Tibial artery (tissue), 4 donors: ENCODE data around the gene RPA1.

ENCODE experiments used
- DNase-seq, 2 donors: peaks; one replicate each; pipeline ENCODE4 v3.0.0-alpha.2; 2019
- H3K27ac ChIP-seq, 2 donors: fragments of 200-600 bp; sonication (generic) in 1 of 2; 1 replicate in 1 of 2; 2 replicates in 1 of 2; pipeline ENCODE4 v1.5.1; 2018 to 2019; ENCODE audit warnings: mild to moderate bottlenecking in 1 of 2
- H3K27me3 ChIP-seq, 2 donors: fragments of 200-600 bp; sonication (generic) in 1 of 2; one replicate each; pipeline versions ENCODE4 v1.5.1 to v1.6.0; 2016 to 2019
- H3K36me3 ChIP-seq, 3 donors: fragments of 200-600 bp; sonication (generic) in 2 of 3; one replicate each; pipeline ENCODE4 v1.5.1; 2016 to 2019; ENCODE audit warnings: mild to moderate bottlenecking in 2 of 3
- H3K4me1 ChIP-seq, 4 donors: fragments of 200-600 bp; sonication (generic) in 2 of 4; 1 replicate in 3 of 4; 2 replicates in 1 of 4; pipeline ENCODE4 v1.5.1; 2016 to 2019
- H3K4me3 ChIP-seq, 2 donors: fragments of 200-600 bp; sonication (generic) in 1 of 2; 1 replicate in 1 of 2; 2 replicates in 1 of 2; pipeline ENCODE4 v1.5.1; 2018 to 2019; ENCODE audit warnings: mild to moderate bottlenecking in 2 of 2
- H3K9me3 ChIP-seq, 3 donors: fragments of 200-600 bp; sonication (generic) in 1 of 3; one replicate each; pipeline ENCODE4 v1.5.1; 2016 to 2019
- CTCF ChIP-seq, 2 experiments: fragments of 200-600 bp in 1 of 2; fragments of 450-650 bp in 1 of 2; IDR thresholded peaks; one replicate each; pipeline ENCODE4 v1.5.1; 2017 to 2019; ENCODE audit warnings: antibody characterized with exemption in 2 of 2, mild to moderate bottlenecking in 1 of 2, moderate library complexity in 1 of 2
- intact Hi-C: fragments of 100-400 bp; cut with DNase I; formaldehyde crosslinking; loops from one replicate; pipeline ENCODE4 v1.15.0; 2023; ENCODE audit warnings: low total_unique reads

Gene RPA1

GRCh38 chr17:1878419-1879121 is 48.8 kb downstream of the RPA1 start:
- DNase-seq = no peak
- no peaks in the 10 kb centered on the region for H3K27me3 ChIP-seq
- no peak overlapping the region for H3K27ac ChIP-seq
- no peaks in the 10 kb centered on the region for H3K9me3 ChIP-seq
- no peak overlapping the region for H3K4me3 ChIP-seq
- intact Hi-C loops = no loop called here
- peaks cover 63 to 99% (median 92%) of the 10 kb centered on the region in 3 donors for H3K36me3 ChIP-seq
- no peaks in the 10 kb centered on the region for H3K4me1 ChIP-seq
- no peak for TF ChIP-seq CTCF (IDR thresholded peaks at IDR 0.05)

- Histone ChIP-seq H3K27ac (no peak overlapping the region), H3K36me3 (peaks cover 74 to 100% (median 96%) of the 10 kb centered on the region in 3 donors)
- no peak for TF ChIP-seq CTCF (IDR thresholded peaks at IDR 0.05)
These were observed 51.2 kb downstream of the RPA1 start for GRCh38 chr17:1880851-1881630.

DNA sequence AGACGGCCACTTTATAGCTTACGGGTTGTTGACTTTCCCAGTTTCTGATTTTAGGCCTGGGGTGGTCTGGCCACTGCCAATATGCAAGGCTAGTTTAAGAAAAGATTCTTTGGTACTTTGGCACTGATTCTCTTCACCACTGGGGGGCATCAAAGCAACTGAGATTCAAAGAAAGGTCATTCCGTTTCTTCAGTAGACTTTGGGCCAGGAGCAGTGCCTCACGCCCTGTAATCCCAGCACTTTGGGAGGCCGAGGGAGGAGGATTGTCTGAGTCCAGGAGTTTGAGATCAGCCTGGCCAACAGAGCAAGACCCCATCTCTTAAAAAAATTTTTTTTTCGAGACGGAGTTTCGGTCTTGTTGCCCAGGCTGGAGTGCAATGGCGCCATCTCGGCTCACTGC is 53.0 kb downstream of the RPA1 start:
- intact Hi-C loops = no loop called here
- H3K4me1 ChIP-seq = no peaks in the 10 kb centered on the region
- no peak for DNase-seq
- H3K9me3 ChIP-seq = no peaks in the 10 kb centered on the region
- H3K27me3 ChIP-seq = no peaks in the 10 kb centered on the region
- H3K36me3 ChIP-seq = peaks cover 79 to 100% (median 96%) of the 10 kb centered on the region in 3 donors
- no peak overlapping the region for H3K4me3 ChIP-seq
- TF ChIP-seq CTCF (IDR thresholded peaks at IDR 0.05) = peak; percentile 34 to 37
- no peak overlapping the region for H3K27ac ChIP-seq

More at GRCh38 chr17:1880851-1881630, 51.2 kb downstream of the RPA1 start:
- H3K4me3 ChIP-seq = no peak overlapping the region
- DNase-seq = no peak
- intact Hi-C loops = no loop called here
- no peaks in the 10 kb centered on the region for H3K9me3 ChIP-seq
- H3K4me1 ChIP-seq = no peaks in the 10 kb centered on the region
- no peaks in the 10 kb centered on the region for H3K27me3 ChIP-seq

GRCh38 chr17:1883536-1883935 is 53.7 kb downstream of the RPA1 start:
- Histone ChIP-seq H3K27me3 (no peaks in the 10 kb centered on the region), H3K4me3 (no peak overlapping the region), H3K36me3 (peaks cover 78 to 100% (median 94%) of the 10 kb centered on the region in 3 donors), H3K9me3 (no peaks in the 10 kb centered on the region), H3K27ac (no peak overlapping the region), H3K4me1 (no peaks in the 10 kb centered on the region)
- no peak for DNase-seq
- no peak for TF ChIP-seq CTCF (IDR thresholded peaks at IDR 0.05)
- intact Hi-C loops = no loop called here

DNA sequence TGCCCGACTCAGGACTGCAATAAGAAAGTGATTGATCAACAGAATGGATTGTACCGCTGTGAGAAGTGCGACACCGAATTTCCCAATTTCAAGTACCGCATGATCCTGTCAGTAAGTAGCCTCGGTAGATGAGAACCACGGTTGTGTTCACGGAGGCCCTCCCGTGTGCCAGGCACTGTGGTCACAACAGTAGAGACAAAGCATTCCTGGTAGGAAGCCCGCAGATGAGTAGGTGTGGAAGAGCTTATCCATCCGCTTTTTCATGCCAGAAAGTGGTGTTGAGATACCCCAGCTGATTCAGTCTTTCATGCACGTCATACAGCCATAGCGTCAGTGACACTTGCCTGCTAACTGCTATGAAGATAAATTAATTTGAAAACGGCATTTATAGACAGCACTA is 58.9 kb downstream of the RPA1 start:
- Histone ChIP-seq H3K36me3 (peaks cover 76 to 99% (median 87%) of the 10 kb centered on the region in 3 donors), H3K9me3 (no peaks in the 10 kb centered on the region), H3K27ac (no peak overlapping the region), H3K4me1 (no peaks in the 10 kb centered on the region), H3K4me3 (no peak overlapping the region), H3K27me3 (no peaks in the 10 kb centered on the region)
- intact Hi-C loops = no loop called here
- TF ChIP-seq CTCF (IDR thresholded peaks at IDR 0.05) = no peak
- DNase-seq = no peak
